DND-41 (cell line): Measurements from ENCODE around the gene SPATA3.

Source experiments
- ATAC-seq: fragments of 200-7000 bp; cut with Tn5 transposase; 3 replicates; pipeline ENCODE4 v1.9.1; 2021; ENCODE audit warnings: low read depth; ENCODE audit not compliant: insufficient read depth
- DNase-seq: peaks from one replicate; pipeline ENCODE4 v3.0.0-alpha.2; 2020
- H2AFZ ChIP-seq: 2 replicates; pipeline ENCODE4 v1.6.0; 2012; ENCODE audit warnings: low read depth, low read length
- H3K27ac ChIP-seq: 2 replicates; pipeline ENCODE4 v1.5.1; 2012; ENCODE audit warnings: low read length, inconsistent platforms
- H3K27me3 ChIP-seq: fragments of 200-600 bp; sonication (generic); 2 replicates; pipeline ENCODE4 v1.6.0; 2012; ENCODE audit warnings: low read length, mild to moderate bottlenecking, inconsistent platforms; ENCODE audit not compliant: insufficient read depth, poor library complexity
- H3K36me3 ChIP-seq: 2 replicates; pipeline ENCODE4 v1.5.1; 2012; ENCODE audit warnings: low read length, inconsistent platforms; ENCODE audit not compliant: insufficient read depth
- H3K4me1 ChIP-seq: 2 replicates; pipeline ENCODE4 v1.5.1; 2012; ENCODE audit warnings: mild to moderate bottlenecking, low read length; ENCODE audit not compliant: insufficient read depth
- H3K4me2 ChIP-seq: 2 replicates; pipeline ENCODE4 v1.6.0; 2012; ENCODE audit warnings: mild to moderate bottlenecking, moderate library complexity, low read length, inconsistent platforms; ENCODE audit not compliant: insufficient read depth
- H3K4me3 ChIP-seq, 2 experiments: fragments of 200-600 bp in 1 of 2; shearing (Covaris generic) in 1 of 2; 2 replicates each; pipeline ENCODE4 v1.5.1; 2012 to 2016; ENCODE audit warnings: inconsistent platforms in 2 of 2, low read length in 2 of 2, mild to moderate bottlenecking in 2 of 2, low read depth in 1 of 2, moderate library complexity in 1 of 2
- H3K79me2 ChIP-seq: 2 replicates; pipeline ENCODE4 v1.6.0; 2012; ENCODE audit warnings: low read length, inconsistent platforms; ENCODE audit not compliant: insufficient read depth
- H3K9ac ChIP-seq: 2 replicates; pipeline ENCODE4 v1.6.0; 2012; ENCODE audit warnings: low read depth, mild to moderate bottlenecking, inconsistent platforms, low read length, moderate library complexity
- H3K9me3 ChIP-seq: 2 replicates; pipeline ENCODE4 v1.5.1; 2012; ENCODE audit warnings: low read length, moderate library complexity, mild to moderate bottlenecking, inconsistent platforms; ENCODE audit not compliant: insufficient read depth, severe bottlenecking
- H4K20me1 ChIP-seq: 2 replicates; pipeline ENCODE4 v1.6.0; 2012; ENCODE audit warnings: low read length; ENCODE audit not compliant: insufficient read depth
- CTCF ChIP-seq: IDR thresholded peaks from 2 replicates; pipeline ENCODE4 v1.5.1; 2012; ENCODE audit warnings: borderline replicate concordance, low read length, moderate library complexity, mild to moderate bottlenecking; ENCODE audit not compliant: poor library complexity, severe bottlenecking; ENCODE audit errors: extremely low read depth
- EZH2 ChIP-seq: IDR thresholded peaks from 3 replicates; pipeline ENCODE4 v1.6.1; 2012; ENCODE audit warnings: borderline replicate concordance, low read depth, mild to moderate bottlenecking, moderate library complexity, low read length, inconsistent platforms; ENCODE audit not compliant: severe bottlenecking

Gene SPATA3

DNA sequence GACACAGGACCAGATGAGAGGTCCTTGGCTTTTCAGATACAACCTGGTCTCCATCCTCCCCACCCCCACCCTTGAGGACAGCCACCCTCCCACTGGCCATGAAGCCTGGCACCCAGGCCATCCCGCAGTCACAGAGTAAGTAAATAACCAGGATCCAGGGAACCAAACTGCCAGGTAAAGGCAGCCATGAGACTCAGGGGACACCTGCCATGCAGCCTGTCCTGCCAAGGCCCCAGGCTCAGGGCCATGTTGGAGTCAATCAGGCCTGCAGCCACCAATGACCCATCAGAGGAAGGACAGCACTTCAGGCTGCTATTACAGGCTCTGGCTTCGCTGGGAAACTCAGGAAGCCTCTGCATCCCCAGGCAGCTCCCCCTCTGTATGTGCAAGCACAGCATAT, 15.6 kb downstream of the SPATA3 start:
- Histone ChIP-seq H3K79me2 (no peaks in the 10 kb centered on the region), H3K4me1 (no peaks in the 10 kb centered on the region), H2AFZ (no peak overlapping the region), H3K9ac (no peak overlapping the region), H4K20me1 (no peaks in the 10 kb centered on the region), H3K4me3 (no peak overlapping the region), H3K27ac (no peak overlapping the region), H3K36me3 (no peaks in the 10 kb centered on the region), H3K9me3 (no peaks in the 10 kb centered on the region), H3K4me2 (no peak overlapping the region), H3K27me3 (peaks cover 33% of the 10 kb centered on the region)
- no peak for DNase-seq
- ATAC-seq = no peak
- TF ChIP-seq EZH2 = no peak
- TF ChIP-seq CTCF = no peak

GRCh38 chr2:231012463-231012862, 16.5 kb downstream of the SPATA3 start:
- H3K4me2 ChIP-seq = no peak overlapping the region
- no peak overlapping the region for H3K9ac ChIP-seq
- H3K36me3 ChIP-seq = no peaks in the 10 kb centered on the region
- peaks cover 33% of the 10 kb centered on the region for H3K27me3 ChIP-seq
- H3K79me2 ChIP-seq = no peaks in the 10 kb centered on the region
- H3K4me3 ChIP-seq = no peak overlapping the region
- no peaks in the 10 kb centered on the region for H4K20me1 ChIP-seq
- ATAC-seq (no peak), DNase-seq (no peak)
- no peak overlapping the region for H2AFZ ChIP-seq
- no peaks in the 10 kb centered on the region for H3K9me3 ChIP-seq
- no peaks in the 10 kb centered on the region for H3K4me1 ChIP-seq
- no peak overlapping the region for H3K27ac ChIP-seq
- no peak for TF ChIP-seq EZH2
- no peak for TF ChIP-seq CTCF

- TF ChIP-seq EZH2 = no peak
- no peak for TF ChIP-seq CTCF
- Histone ChIP-seq H3K4me1 (no peaks in the 10 kb centered on the region), H2AFZ (no peak overlapping the region), H3K9me3 (no peaks in the 10 kb centered on the region), H3K4me2 (no peak overlapping the region), H3K36me3 (no peaks in the 10 kb centered on the region), H3K79me2 (no peaks in the 10 kb centered on the region), H3K27me3 (peaks cover 26% of the 10 kb centered on the region), H3K4me3 (no peak overlapping the region), H4K20me1 (no peaks in the 10 kb centered on the region), H3K9ac (no peak overlapping the region), H3K27ac (no peak overlapping the region)
- no peak for ATAC-seq
- DNase-seq = no peak
Measured at GRCh38 chr2:231013820-231014219, 17.9 kb downstream of the SPATA3 start.

DNA sequence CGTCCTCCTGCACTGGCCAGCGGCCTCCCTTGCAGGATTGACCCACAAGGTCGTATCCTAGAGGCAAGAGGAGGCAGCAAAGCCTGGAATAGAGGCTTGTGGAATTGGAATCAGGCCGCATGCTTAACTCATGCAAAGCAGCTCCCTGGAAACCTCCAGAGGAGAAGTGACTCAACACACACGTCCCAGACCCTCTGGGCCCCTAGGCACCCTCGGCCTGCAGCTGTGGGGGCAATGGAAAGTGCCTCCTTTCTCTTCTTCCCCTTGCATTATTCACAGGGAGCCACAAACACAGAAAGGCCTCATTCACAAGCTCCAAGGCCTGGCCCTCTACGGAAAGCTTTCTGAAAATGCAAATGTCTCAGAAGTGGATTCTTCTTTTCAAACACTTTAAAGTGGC, 19.6 kb downstream of the SPATA3 start:
- no peaks in the 10 kb centered on the region for H3K36me3 ChIP-seq
- no peaks in the 10 kb centered on the region for H3K9me3 ChIP-seq
- no peak overlapping the region for H3K27ac ChIP-seq
- peaks cover 21% of the 10 kb centered on the region for H3K27me3 ChIP-seq
- no peak overlapping the region for H2AFZ ChIP-seq
- no peak for DNase-seq
- no peak for ATAC-seq
- H3K9ac ChIP-seq = no peak overlapping the region
- H3K4me3 ChIP-seq = no peak overlapping the region
- H3K4me2 ChIP-seq = no peak overlapping the region
- H4K20me1 ChIP-seq = no peaks in the 10 kb centered on the region
- H3K4me1 ChIP-seq = no peaks in the 10 kb centered on the region
- no peaks in the 10 kb centered on the region for H3K79me2 ChIP-seq
- TF ChIP-seq EZH2 (no peak), CTCF (no peak)
